ENCODE data around the gene ADAMTSL1.

- TF ChIP-seq CTCF (IDR thresholded peaks at IDR 0.05) (no peak), POLR2AphosphoS5 (IDR thresholded peaks at IDR 0.05; ENCODE audit: low read depth, low read length) (no peak), TCF7L2 (IDR thresholded peaks at IDR 0.05; ENCODE audit: low read depth, low read length) (no peak), SIN3A (IDR thresholded peaks at IDR 0.05; ENCODE audit: borderline replicate concordance, insufficient read depth, low read depth, low read length) (no peak)
These were observed 131.1 kb downstream of the ADAMTSL1 start for GRCh38 chr9:18604767-18605730.

Measured in Panc1 (cell line).